ENCODE data around the gene TCTN2. TPM values are rescaled to one million over a fixed set of nuclear protein-coding genes. Genes with fewer than 3 reads are reported as not detected.

TCTN2 gene
- total and polyA plus RNA-seq, 2 experiments from 2014 or later: 2.7 to 6.0 TPM

GRCh38 chr12:123733229-123733628, 62.3 kb downstream of the TCTN2 start:
- H3K4me1 ChIP-seq (ENCODE audit: insufficient read depth): no peaks in the 10 kb centered on the region
- Mint-ChIP-seq H3K27me3 (ENCODE audit: insufficient read depth, low read depth, poor library complexity) (peaks cover 4% of the 10 kb centered on the region), H3K36me3 (ENCODE audit: low read depth) (peaks cover 92% of the 10 kb centered on the region), H3K4me1 (no peaks in the 10 kb centered on the region), H3K4me3 (no peak overlapping the region), H3K27ac (no peak overlapping the region), H3K9me3 (no peaks in the 10 kb centered on the region)
- no peaks in the 10 kb centered on the region for H3K9me2 ChIP-seq (ENCODE audit: insufficient read depth)
- H3K36me3 ChIP-seq (ENCODE audit: insufficient read depth): peaks cover 57% of the 10 kb centered on the region
- no peak for DNase-seq (ENCODE audit: low spot score)
- H3K4me2 ChIP-seq: no peak overlapping the region
- no peak overlapping the region for H3K27ac ChIP-seq (ENCODE audit: low read depth)
- peaks cover 21% of the 10 kb centered on the region; the same call in 1 of the 2 replicates for H4K20me1 ChIP-seq (replicated peaks; ENCODE audit: insufficient read depth)
- H3K27me3 ChIP-seq (ENCODE audit: insufficient read depth): no peaks in the 10 kb centered on the region
- TF ChIP-seq CTCF (conservative IDR thresholded peaks at IDR 0.05; ENCODE audit: low read depth in 2 of 2): no peak
- TF ChIP-seq ZNF462 (CRISPR knock-in tag; IDR thresholded peaks at IDR 0.05): no peak
- no peak for TF ChIP-seq ZNF331 (CRISPR knock-in tag; IDR thresholded peaks at IDR 0.05; ENCODE audit: low read depth)
- TF ChIP-seq CREB1 (CRISPR knock-in tag; IDR thresholded peaks at IDR 0.05; ENCODE audit: low read depth): no peak
- no peak for ATAC-seq
- H3K79me2 ChIP-seq (replicated peaks; ENCODE audit: insufficient read depth): no peaks in the 10 kb centered on the region
- H3F3A ChIP-seq (replicated peaks; ENCODE audit: low read depth): no peaks in the 10 kb centered on the region
- H3K4me3 ChIP-seq: no peak overlapping the region
- no peak overlapping the region for H2AFZ ChIP-seq

GRCh38 chr12:123734268-123734667, 63.4 kb downstream of the TCTN2 start:
- H3K4me2 ChIP-seq: no peak overlapping the region
- H3K27ac ChIP-seq (ENCODE audit: low read depth): no peak overlapping the region
- peaks cover 90% of the 10 kb centered on the region for H3K36me3 Mint-ChIP-seq (ENCODE audit: low read depth)
- H2AFZ ChIP-seq: no peak overlapping the region
- peaks cover 18% of the 10 kb centered on the region; the same call in 1 of the 2 replicates for H4K20me1 ChIP-seq (replicated peaks; ENCODE audit: insufficient read depth)
- no peaks in the 10 kb centered on the region for H3K4me1 Mint-ChIP-seq
- H3K79me2 ChIP-seq (replicated peaks; ENCODE audit: insufficient read depth): no peaks in the 10 kb centered on the region
- no peaks in the 10 kb centered on the region for H3F3A ChIP-seq (replicated peaks; ENCODE audit: low read depth)
- peaks cover 4% of the 10 kb centered on the region for H3K27me3 Mint-ChIP-seq (ENCODE audit: insufficient read depth, low read depth, poor library complexity)
- H3K27me3 ChIP-seq (ENCODE audit: insufficient read depth): no peaks in the 10 kb centered on the region
- peaks cover 58% of the 10 kb centered on the region for H3K36me3 ChIP-seq (ENCODE audit: insufficient read depth)
- ATAC-seq (no peak), DNase-seq (ENCODE audit: low spot score) (no peak)
- no peak overlapping the region for H3K4me3 Mint-ChIP-seq
- H3K9me3 Mint-ChIP-seq: no peaks in the 10 kb centered on the region
- no peak overlapping the region for H3K27ac Mint-ChIP-seq
- H3K4me3 ChIP-seq: no peak overlapping the region
- H3K9me2 ChIP-seq (ENCODE audit: insufficient read depth): no peaks in the 10 kb centered on the region
- no peaks in the 10 kb centered on the region for H3K4me1 ChIP-seq (ENCODE audit: insufficient read depth)
- no peak for TF ChIP-seq NANOG (IDR thresholded peaks at IDR 0.05; ENCODE audit: borderline replicate concordance)

All from GM23338 (cell line).